Subcutaneous adipose tissue (tissue), 4 donors: ENCODE measurements around the gene GDPGP1. TPM values are rescaled to one million over a fixed set of nuclear protein-coding genes. Genes with fewer than 3 reads are reported as not detected.

Experiments
- CTCF ChIP-seq: fragments of 450-650 bp; IDR thresholded peaks from one replicate; pipeline ENCODE4 v1.5.1; 2016; ENCODE audit warnings: low read depth, mild to moderate bottlenecking, control low read depth, antibody characterized with exemption, moderate library complexity
- total RNA-seq, 4 donors: library from RNA; depleted of rRNA; stranded (reverse); fragments of >200 nt; gene quantifications; one replicate each; pipeline ENCODE4 v1.1.0, GENCODE V29; 2016

The GDPGP1 gene
- total RNA-seq, 4 donors from 2014 or later: 2.6 to 5.9 (median 3.6) TPM

- no peak for TF ChIP-seq CTCF
These were observed 32.0 kb upstream of the GDPGP1 start for GRCh38 chr15:90201944-90202375.

GRCh38 chr15:90202929-90203328 is 31.1 kb upstream of the GDPGP1 start:
- TF ChIP-seq CTCF: no peak

GRCh38 chr15:90203473-90203872 is 30.5 kb upstream of the GDPGP1 start:
- no peak for TF ChIP-seq CTCF

GRCh38 chr15:90203922-90204321 is 30.1 kb upstream of the GDPGP1 start:
- TF ChIP-seq CTCF: no peak

GRCh38 chr15:90205050-90205848 is 28.8 kb upstream of the GDPGP1 start:
- no peak for TF ChIP-seq CTCF

GRCh38 chr15:90205886-90206285 is 28.1 kb upstream of the GDPGP1 start:
- TF ChIP-seq CTCF: no peak

- TF ChIP-seq CTCF: no peak
These were observed 26.8 kb upstream of the GDPGP1 start for GRCh38 chr15:90207252-90207651.
